GM23338 (cell line): ENCODE results near the gene C13orf46.

Source experiments
- CREB1 ChIP-seq: fragments of 250-450 bp; sonication (Bioruptor Pico); IDR thresholded peaks from 2 replicates; pipeline ENCODE4 v1.5.0; 2020; ENCODE audit warnings: low read depth, mild to moderate bottlenecking, moderate library complexity
- CTCF ChIP-seq, 2 experiments: fragments of 200-600 bp in 1 of 2; sonication (generic) in 1 of 2; conservative IDR thresholded peaks; 2 replicates each; pipeline versions ENCODE4 v1.5.1 to v1.6.1; 2016 to 2017; ENCODE audit warnings: antibody characterized with exemption in 2 of 2, low read depth in 2 of 2, mild to moderate bottlenecking in 2 of 2, moderate library complexity in 1 of 2
- EZH2 ChIP-seq: fragments of 200-600 bp; sonication (generic); IDR thresholded peaks from one replicate; pipeline ENCODE4 v1.8.0; 2017; ENCODE audit warnings: antibody characterized with exemption, mild to moderate bottlenecking, low read depth; ENCODE audit not compliant: unreplicated experiment
- EZH2phosphoT487 ChIP-seq: fragments of 200-600 bp; sonication (generic); IDR thresholded peaks from one replicate; pipeline ENCODE4 v1.8.1; 2018; ENCODE audit warnings: antibody characterized with exemption; ENCODE audit not compliant: unreplicated experiment
- JUNB ChIP-seq: IDR thresholded peaks from one replicate; pipeline ENCODE4 v1.6.1; 2016; ENCODE audit warnings: antibody characterized with exemption; ENCODE audit not compliant: unreplicated experiment
- POLR2AphosphoS5 ChIP-seq: IDR thresholded peaks from 2 replicates; pipeline ENCODE4 v1.6.1; 2016; ENCODE audit warnings: antibody characterized with exemption, low read depth
- REST ChIP-seq: IDR thresholded peaks from one replicate; pipeline ENCODE4 v1.6.1; 2018; ENCODE audit warnings: antibody characterized with exemption; ENCODE audit not compliant: unreplicated experiment
- ZNF331 ChIP-seq: fragments of 250-450 bp; sonication (Bioruptor Pico); IDR thresholded peaks from 2 replicates; pipeline ENCODE4 v1.5.0; 2020; ENCODE audit warnings: low read depth, mild to moderate bottlenecking, moderate library complexity
- TF ChIP-seq, protein P1 (sequence below): IDR thresholded peaks from 2 replicates; pipeline ENCODE4 v1.6.1; 2016; ENCODE audit warnings: antibody characterized with exemption

- no peak for TF ChIP-seq CTCF (conservative IDR thresholded peaks at IDR 0.05; ENCODE audit: low read depth in 2 of 2)
- TF ChIP-seq, protein P1, sequence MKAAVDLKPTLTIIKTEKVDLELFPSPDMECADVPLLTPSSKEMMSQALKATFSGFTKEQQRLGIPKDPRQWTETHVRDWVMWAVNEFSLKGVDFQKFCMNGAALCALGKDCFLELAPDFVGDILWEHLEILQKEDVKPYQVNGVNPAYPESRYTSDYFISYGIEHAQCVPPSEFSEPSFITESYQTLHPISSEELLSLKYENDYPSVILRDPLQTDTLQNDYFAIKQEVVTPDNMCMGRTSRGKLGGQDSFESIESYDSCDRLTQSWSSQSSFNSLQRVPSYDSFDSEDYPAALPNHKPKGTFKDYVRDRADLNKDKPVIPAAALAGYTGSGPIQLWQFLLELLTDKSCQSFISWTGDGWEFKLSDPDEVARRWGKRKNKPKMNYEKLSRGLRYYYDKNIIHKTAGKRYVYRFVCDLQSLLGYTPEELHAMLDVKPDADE, result no peak
- no peak for TF ChIP-seq EZH2
- no peak for TF ChIP-seq REST
- no peak for TF ChIP-seq CREB1 (CRISPR knock-in tag)
- TF ChIP-seq EZH2phosphoT487, result no peak
- no peak for TF ChIP-seq ZNF331 (CRISPR knock-in tag)
- no peak for TF ChIP-seq POLR2AphosphoS5
- TF ChIP-seq JUNB, result no peak
Observed at GRCh38 chr13:113974304-113975281, 717 bp upstream of the C13orf46 start.
